Measurements from ENCODE around the gene RXFP4. TPM values are rescaled to one million over a fixed set of nuclear protein-coding genes. Genes with fewer than 3 reads are reported as not detected.

Gene RXFP4
- total and polyA plus RNA-seq, 9 of the 15 experiments (the other 6 are each of a cell fraction or from before 2014, with no cell fraction given) = 0.64 TPM; not detected in 8

- no peak for TF ChIP-seq STAG1 (CRISPR knock-in tag; IDR thresholded peaks at IDR 0.05; ENCODE audit: borderline replicate concordance)
- no peak for TF ChIP-seq ZNF224 (CRISPR knock-in tag; IDR thresholded peaks at IDR 0.05)
- no peak for TF ChIP-seq TFAM (CRISPR knock-in tag; conservative IDR thresholded peaks at IDR 0.05)
- no peak for TF ChIP-seq NFXL1 (CRISPR knock-in tag; IDR thresholded peaks at IDR 0.05)
- TF ChIP-seq ZBTB1 (CRISPR knock-in tag; IDR thresholded peaks at IDR 0.05; ENCODE audit: borderline replicate concordance, low read depth) = peak; percentile 35; the same call in 1 of the 2 replicates
- no peak for TF ChIP-seq HDAC3 (IDR thresholded peaks at IDR 0.05; ENCODE audit: borderline replicate concordance, partially characterized antibody)
- 0 out of 2 replicates have a peak, but pooled peaks have one; percentile 33 for TF ChIP-seq CEBPG (CRISPR knock-in tag; IDR thresholded peaks at IDR 0.05)
- no peak for TF ChIP-seq CEBPG (tag; conservative IDR thresholded peaks at IDR 0.05 in 1 of 2, IDR thresholded peaks at IDR 0.05 in 1 of 2)
- no peak for TF ChIP-seq SRSF1 (IDR thresholded peaks at IDR 0.05; ENCODE audit: low read depth, low read length)
- no peak for TF ChIP-seq ZBTB8A (IDR thresholded peaks at IDR 0.05; ENCODE audit: partially characterized antibody)
- no peak for TF ChIP-seq ZC3H4 (CRISPR knock-in tag; IDR thresholded peaks at IDR 0.05; ENCODE audit: borderline replicate concordance)
- 0 out of 2 replicates have a peak, but pooled peaks have one; percentile 16 for TF ChIP-seq RHOXF2B (CRISPR knock-in tag; conservative IDR thresholded peaks at IDR 0.05)
- TF ChIP-seq, protein P1, sequence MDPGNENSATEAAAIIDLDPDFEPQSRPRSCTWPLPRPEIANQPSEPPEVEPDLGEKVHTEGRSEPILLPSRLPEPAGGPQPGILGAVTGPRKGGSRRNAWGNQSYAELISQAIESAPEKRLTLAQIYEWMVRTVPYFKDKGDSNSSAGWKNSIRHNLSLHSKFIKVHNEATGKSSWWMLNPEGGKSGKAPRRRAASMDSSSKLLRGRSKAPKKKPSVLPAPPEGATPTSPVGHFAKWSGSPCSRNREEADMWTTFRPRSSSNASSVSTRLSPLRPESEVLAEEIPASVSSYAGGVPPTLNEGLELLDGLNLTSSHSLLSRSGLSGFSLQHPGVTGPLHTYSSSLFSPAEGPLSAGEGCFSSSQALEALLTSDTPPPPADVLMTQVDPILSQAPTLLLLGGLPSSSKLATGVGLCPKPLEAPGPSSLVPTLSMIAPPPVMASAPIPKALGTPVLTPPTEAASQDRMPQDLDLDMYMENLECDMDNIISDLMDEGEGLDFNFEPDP (CRISPR knock-in tag; IDR thresholded peaks at IDR 0.05) = no peak; the same call in 1 of the 2 replicates
- peak; percentile 70 for TF ChIP-seq HNRNPLL (IDR thresholded peaks at IDR 0.05; ENCODE audit: low read depth, low read length, poor library complexity, severe bottlenecking)
- TF ChIP-seq ZNF639 (CRISPR knock-in tag; conservative IDR thresholded peaks at IDR 0.05 in 1 of 2, IDR thresholded peaks at IDR 0.05 in 1 of 2) = peak in 1 of 2 experiments; percentile 90; a peak in 1 of 4 replicates
- no peak for TF ChIP-seq NR1H2 (CRISPR knock-in tag; IDR thresholded peaks at IDR 0.05)
- TF ChIP-seq, protein P2, sequence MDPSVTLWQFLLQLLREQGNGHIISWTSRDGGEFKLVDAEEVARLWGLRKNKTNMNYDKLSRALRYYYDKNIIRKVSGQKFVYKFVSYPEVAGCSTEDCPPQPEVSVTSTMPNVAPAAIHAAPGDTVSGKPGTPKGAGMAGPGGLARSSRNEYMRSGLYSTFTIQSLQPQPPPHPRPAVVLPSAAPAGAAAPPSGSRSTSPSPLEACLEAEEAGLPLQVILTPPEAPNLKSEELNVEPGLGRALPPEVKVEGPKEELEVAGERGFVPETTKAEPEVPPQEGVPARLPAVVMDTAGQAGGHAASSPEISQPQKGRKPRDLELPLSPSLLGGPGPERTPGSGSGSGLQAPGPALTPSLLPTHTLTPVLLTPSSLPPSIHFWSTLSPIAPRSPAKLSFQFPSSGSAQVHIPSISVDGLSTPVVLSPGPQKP (CRISPR knock-in tag; IDR thresholded peaks at IDR 0.05) = no peak
- TF ChIP-seq ZNF408 (CRISPR knock-in tag; IDR thresholded peaks at IDR 0.05; ENCODE audit: low read depth) = no peak
- TF ChIP-seq ZNF133 (CRISPR knock-in tag; IDR thresholded peaks at IDR 0.05) = no peak
- no peak for TF ChIP-seq MCM5 (IDR thresholded peaks at IDR 0.05; ENCODE audit: low read depth)
- peak; percentile 91 for TF ChIP-seq C11orf30 (IDR thresholded peaks at IDR 0.05; ENCODE audit: low read depth)
- peak; percentile 40 for TF ChIP-seq NEUROD1 (IDR thresholded peaks at IDR 0.05; ENCODE audit: borderline replicate concordance, low read depth, low read length, partially characterized antibody)
- peak; percentile 55 for TF ChIP-seq POU5F1 (IDR thresholded peaks at IDR 0.05; ENCODE audit: borderline replicate concordance, low read depth, low read length, partially characterized antibody)
- TF ChIP-seq KDM2B (CRISPR knock-in tag; IDR thresholded peaks at IDR 0.05) = no peak
Measured at GRCh38 chr1:155934097-155934935, 7.1 kb upstream of the RXFP4 start, which contains the start of gene KHDC4 (continued).
